HT-29 (cell line): Measurements from ENCODE around the gene ZNRF3. TPM values are rescaled to one million over a fixed set of nuclear protein-coding genes. Genes with fewer than 3 reads are reported as not detected.
"Not testable (repeated sequence)": the region's sequence is repeated elsewhere in the genome, so short reads cannot be mapped to it uniquely, and the experiment has no call there.

Experiments used
- DNase-seq: peaks from one replicate; pipeline ENCODE4 v3.0.0-alpha.2; 2015; ENCODE audit warnings: low spot score
- total RNA-seq: library from RNA; depleted of rRNA; stranded (reverse); fragments of >200 nt; shearing (Covaris generic); gene quantifications from 2 replicates; pipeline ENCODE4 v1.2.3, GENCODE V29; 2014

ZNRF3 gene
- total RNA-seq, 1 experiment from 2014 or later = 81.8 TPM

GRCh38 chr22:29062286-29062821 lies 179.0 kb downstream of the ZNRF3 start:
- DNase-seq = no peak

GRCh38 chr22:29065468-29066190 lies 182.3 kb downstream of the ZNRF3 start:
- no peak for DNase-seq

GRCh38 chr22:29069463-29069862 lies 186.1 kb downstream of the ZNRF3 start:
- no peak for DNase-seq

GRCh38 chr22:29070490-29070889 lies 187.1 kb downstream of the ZNRF3 start:
- no peak for DNase-seq

- DNase-seq = peak; percentile 55
Measured at GRCh38 chr22:29071261-29072045, 188.1 kb downstream of the ZNRF3 start.

- peak; percentile 99 for DNase-seq
Measured at GRCh38 chr22:29072193-29072978, 189.0 kb downstream of the ZNRF3 start.

GRCh38 chr22:29072979-29073617 lies 189.7 kb downstream of the ZNRF3 start, which contains the start of gene KREMEN1:
Gene KREMEN1, plus strand, starts transcription at chr22:29073035. Its CDS starts 96 bp downstream, at chr22:29073131.
- no peak for DNase-seq

GRCh38 chr22:29073618-29074275 lies 190.4 kb downstream of the ZNRF3 start:
- DNase-seq = peak; percentile 66

GRCh38 chr22:29074276-29074772 lies 191.0 kb downstream of the ZNRF3 start:
- no peak for DNase-seq

GRCh38 chr22:29078036-29078868 lies 194.9 kb downstream of the ZNRF3 start:
- DNase-seq = no peak

- DNase-seq = no peak
Measured at GRCh38 chr22:29078869-29079207, 195.5 kb downstream of the ZNRF3 start.

GRCh38 chr22:29079218-29079901 lies 196.0 kb downstream of the ZNRF3 start:
- DNase-seq = peak; percentile 82

GRCh38 chr22:29080106-29080975 lies 197.0 kb downstream of the ZNRF3 start:
- no peak for DNase-seq

- no peak for DNase-seq
Measured at GRCh38 chr22:29081517-29082236, 198.3 kb downstream of the ZNRF3 start.

- DNase-seq = no peak
Measured at GRCh38 chr22:29082826-29083545, 199.6 kb downstream of the ZNRF3 start.

- DNase-seq = not testable (repeated sequence)
Measured at GRCh38 chr22:29083576-29083932, 200.2 kb downstream of the ZNRF3 start.
